ENCODE results near the gene AFDN.
"Not testable (repeated sequence)": the region's sequence is repeated elsewhere in the genome, so short reads cannot be mapped to it uniquely, and the experiment has no call there.

AFDN gene

DNA sequence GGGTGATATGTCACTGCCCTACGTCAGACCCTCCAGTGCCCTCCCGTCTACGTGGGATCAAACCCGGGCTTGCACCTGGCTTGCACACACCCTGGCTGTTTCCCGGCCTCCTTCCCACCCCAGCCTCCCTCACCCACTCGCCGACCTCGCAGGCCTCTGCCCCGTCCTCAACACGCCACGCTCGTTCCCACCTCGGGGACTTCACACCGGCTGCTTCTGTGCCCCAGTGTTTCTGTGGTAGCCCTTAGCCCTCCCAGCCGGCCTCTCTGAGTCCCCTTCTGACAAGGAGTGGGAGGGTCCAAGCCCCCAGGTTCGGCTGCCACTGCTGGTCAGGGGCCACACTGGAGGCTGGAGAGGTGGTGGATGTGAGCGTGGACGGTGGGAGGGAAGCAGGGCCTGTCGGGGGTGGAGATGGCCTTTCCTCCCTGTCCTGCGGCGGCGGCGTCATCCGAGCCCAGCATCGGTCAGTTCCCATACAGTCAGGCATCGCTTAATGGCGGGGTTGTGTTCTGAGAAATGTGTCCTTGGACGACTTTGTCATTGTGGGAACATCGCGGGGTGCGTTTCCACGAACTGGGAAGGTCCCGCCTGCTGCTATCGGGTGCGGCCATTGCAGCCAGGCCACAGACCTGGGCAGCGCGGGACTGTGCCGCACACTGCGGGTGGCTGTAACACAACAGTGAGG, 159.3 kb downstream of the AFDN start:
- DNase-seq: no peak

GRCh38 chr6:167987396-167988153, 160.9 kb downstream of the AFDN start:
- DNase-seq: no peak

DNA sequence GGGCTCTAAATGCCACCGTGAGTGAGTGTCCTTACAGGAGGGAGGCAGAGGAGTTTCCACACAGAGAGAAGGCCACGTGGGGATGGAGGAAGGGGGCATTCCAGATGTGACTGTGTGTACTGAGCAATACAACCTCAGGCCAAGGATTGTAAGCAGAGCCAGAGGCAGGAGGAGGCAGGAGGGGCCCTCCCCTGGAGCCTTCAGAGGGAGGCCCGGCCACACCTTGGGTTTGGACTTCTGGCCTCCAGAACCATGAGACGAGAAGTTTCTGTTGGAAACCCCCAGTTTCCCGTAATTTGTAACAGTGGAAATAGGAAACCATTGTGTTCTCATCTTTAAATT, 161.4 kb downstream of the AFDN start:
- DNase-seq: no peak

GRCh38 chr6:167988945-167989841, 162.5 kb downstream of the AFDN start:
- DNase-seq: no peak

GRCh38 chr6:167990016-167990945, 163.6 kb downstream of the AFDN start:
- no peak for DNase-seq

- no peak for DNase-seq
Observed at GRCh38 chr6:167993169-167993568, 166.5 kb downstream of the AFDN start.

DNA sequence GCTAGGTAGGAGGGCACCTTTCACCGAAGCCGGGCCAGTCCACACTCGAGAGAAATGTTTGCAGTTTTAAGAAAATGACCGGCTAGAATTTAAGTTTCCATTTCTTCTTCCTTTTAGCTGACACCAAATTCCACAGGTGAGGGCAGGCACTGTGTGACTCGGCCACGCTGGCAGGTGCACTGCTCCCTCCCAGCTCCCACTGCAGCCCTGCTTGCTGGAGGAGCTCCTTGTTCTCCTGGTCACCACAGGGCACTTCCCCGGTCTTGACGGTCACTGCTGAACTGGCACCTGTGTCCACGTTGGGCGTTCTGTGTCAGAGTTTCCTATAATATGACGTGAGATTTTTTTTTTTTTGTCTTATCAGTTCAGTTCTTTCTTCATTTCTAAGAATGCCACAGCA, 167.1 kb downstream of the AFDN start:
- no peak for DNase-seq

- DNase-seq: no peak
Observed at GRCh38 chr6:167995302-167995701, 168.6 kb downstream of the AFDN start.

DNA sequence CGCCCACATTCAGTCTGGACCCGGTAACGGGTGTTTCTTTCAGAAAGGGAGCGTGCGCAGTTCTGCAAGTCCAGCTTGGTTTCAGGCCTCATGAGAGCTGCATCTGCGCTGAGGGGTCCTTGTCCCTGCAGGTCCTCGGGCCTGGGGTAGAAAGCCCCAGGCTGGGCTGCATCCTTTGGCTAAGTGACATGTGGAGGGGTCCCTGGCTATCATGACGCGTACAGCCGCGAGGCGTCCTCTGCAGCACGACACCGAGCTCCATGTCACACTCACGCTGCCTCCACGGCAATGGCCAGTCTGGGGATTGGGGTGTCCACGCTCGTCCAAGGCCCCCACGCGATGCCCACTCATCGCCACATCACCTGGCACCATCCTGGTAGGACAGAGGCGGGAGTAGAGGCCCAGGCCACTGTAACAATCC, 169.0 kb downstream of the AFDN start:
- DNase-seq: no peak

- DNase-seq: no peak
Observed at GRCh38 chr6:167996424-167997199, 169.9 kb downstream of the AFDN start.

- DNase-seq: no peak
Observed at GRCh38 chr6:167997642-167998041, 170.9 kb downstream of the AFDN start, which contains the start of gene KIF25. Gene KIF25 (plus strand): TSS chr6:167997671. CDS start chr6:168029586, 31,915 bp downstream.

GRCh38 chr6:167998215-167998614, 171.5 kb downstream of the AFDN start:
- no peak for DNase-seq

DNA sequence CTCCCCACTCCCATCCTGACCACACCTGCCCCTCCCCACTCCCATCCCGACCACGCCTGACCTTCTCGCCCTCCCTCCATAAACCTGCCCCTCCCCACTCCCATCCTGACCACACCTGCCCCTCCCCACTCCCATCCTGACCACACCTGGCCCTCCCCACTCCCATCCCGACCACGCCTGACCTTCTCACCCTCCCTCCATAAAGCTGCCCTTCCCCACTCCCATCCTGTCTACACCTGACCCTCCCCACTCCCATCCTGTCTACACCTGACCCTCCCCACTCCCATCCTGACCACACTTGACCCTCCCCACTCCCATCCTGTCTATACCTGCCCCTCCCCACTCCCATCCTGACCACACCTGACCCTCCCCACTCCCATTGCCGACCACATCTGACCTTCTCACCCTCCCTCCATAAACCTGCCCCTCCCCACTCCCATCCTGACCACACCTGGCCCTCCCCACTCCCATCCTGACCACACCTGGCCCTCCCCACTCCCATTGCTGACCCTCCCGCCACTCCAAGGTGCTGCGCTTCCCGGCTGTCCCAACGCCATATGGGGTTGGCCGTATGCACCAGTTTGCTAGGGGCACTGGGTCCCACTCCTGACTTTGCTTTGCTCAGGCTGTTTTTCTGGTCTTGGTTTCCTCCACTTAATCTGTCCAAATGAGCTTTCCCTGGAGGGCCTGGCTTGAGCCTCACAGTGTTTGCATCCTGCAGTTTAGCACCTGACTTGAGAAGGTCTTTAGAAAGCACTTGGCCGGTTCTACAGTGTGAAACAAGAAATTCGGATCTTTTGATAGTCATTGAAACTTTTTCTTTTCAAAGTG, 173.7 kb downstream of the AFDN start:
- DNase-seq: no peak

GRCh38 chr6:168001029-168001332, 174.3 kb downstream of the AFDN start:
- DNase-seq: no peak

- DNase-seq: not testable (repeated sequence)
Observed at GRCh38 chr6:168001514-168001913, 174.8 kb downstream of the AFDN start.

- DNase-seq: no peak
Observed at GRCh38 chr6:168002804-168003203, 176.1 kb downstream of the AFDN start.

DNA sequence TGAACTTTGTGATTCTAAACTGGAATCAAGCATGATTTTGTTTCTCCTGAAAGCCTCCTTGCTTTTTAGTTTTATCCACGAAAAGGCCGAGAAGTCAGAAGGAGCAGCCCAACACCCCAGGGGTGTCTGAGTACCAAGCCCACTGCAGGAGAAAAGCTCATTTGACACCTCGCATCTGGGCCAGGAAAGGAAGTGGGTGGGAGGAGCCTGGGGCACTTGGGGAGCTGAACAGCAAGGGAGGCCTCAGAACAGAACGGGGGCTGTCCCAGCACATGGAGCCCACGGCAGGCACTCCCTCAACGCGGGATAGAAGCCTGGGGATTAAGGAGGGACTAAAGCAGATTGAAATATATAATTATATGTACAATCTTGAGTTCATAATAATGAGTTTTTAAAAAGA, 177.3 kb downstream of the AFDN start:
- no peak for DNase-seq

DNA sequence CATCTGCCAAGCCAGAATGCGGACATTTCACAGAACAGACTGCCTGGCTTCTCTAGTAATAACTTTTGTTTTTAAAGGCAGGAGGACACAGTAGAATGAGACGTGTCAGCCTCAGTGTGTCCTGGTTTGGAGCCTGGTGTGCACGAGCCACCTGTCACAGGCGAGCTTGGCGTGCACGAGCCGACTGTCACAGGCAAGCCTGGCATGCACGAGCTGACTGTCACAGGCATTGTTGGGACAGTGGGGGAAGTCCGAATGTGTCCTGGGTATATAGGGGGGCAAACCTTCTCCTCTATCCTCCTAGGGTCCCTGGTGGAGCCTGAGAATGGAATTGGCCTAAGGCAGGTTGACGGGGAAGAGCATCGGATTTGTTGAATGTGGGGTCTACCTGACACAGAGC, 178.2 kb downstream of the AFDN start:
- no peak for DNase-seq

DNA sequence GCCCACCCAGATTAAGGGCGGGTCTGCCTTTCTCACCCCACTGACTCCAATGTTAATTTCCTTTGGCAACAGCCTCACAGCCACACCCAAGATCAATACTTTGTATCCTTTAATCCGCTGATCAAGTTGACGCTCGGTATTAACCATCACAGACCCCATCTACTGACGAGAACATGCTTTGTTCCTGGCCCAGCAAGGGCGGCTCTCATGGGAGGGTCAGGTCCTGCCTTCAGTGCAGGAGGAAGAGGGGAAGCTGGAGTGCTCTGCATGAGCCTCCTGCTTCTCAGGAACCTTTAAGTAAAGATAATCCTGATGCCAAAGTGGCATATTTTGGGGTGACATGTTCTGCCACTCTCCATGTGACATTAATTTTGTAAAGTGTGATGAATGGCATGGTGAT, 179.1 kb downstream of the AFDN start:
- no peak for DNase-seq

GRCh38 chr6:168007592-168008338, 181.1 kb downstream of the AFDN start:
- DNase-seq: no peak
